SU-DHL-6 (cell line): ENCODE data around the gene COBL.

ENCODE experiments used
- H2AFZ ChIP-seq: fragments of 200-600 bp; sonication (generic); 2 replicates; pipeline ENCODE4 v1.6.1; 2014; ENCODE audit warnings: low read depth, mild to moderate bottlenecking, moderate library complexity, mixed read lengths, antibody characterized with exemption, low read length; ENCODE audit not compliant: severe bottlenecking
- H3F3A ChIP-seq: fragments of 200-600 bp; shearing (Covaris generic); 2 replicates; pipeline ENCODE4 v1.6.0; 2016; ENCODE audit warnings: antibody characterized with exemption, mild to moderate bottlenecking; ENCODE audit not compliant: insufficient read depth
- H3K27ac ChIP-seq: fragments of 200-600 bp; sonication (generic); 2 replicates; pipeline ENCODE4 v1.5.1; 2016; ENCODE audit warnings: low read depth, mild to moderate bottlenecking, low read length, moderate library complexity, mixed read lengths
- H3K27me3 ChIP-seq: fragments of 200-600 bp; sonication (generic), shearing (Covaris generic); 2 replicates; pipeline ENCODE4 v1.6.0; 2014; ENCODE audit warnings: mild to moderate bottlenecking, low read length
- H3K36me3 ChIP-seq: fragments of 200-600 bp; sonication (generic); 2 replicates; pipeline ENCODE4 v1.6.1; 2014; ENCODE audit warnings: mild to moderate bottlenecking, low read length, mixed read lengths
- H3K4me2 ChIP-seq: fragments of 300-600, 200-600 bp; shearing (Covaris generic), sonication (generic); 2 replicates; pipeline ENCODE4 v1.6.0; 2014; ENCODE audit warnings: low read length, low read depth, mild to moderate bottlenecking; ENCODE audit not compliant: poor library complexity, severe bottlenecking
- H3K4me3 ChIP-seq: fragments of 200-600 bp; sonication (generic); 2 replicates; pipeline ENCODE4 v1.5.1; 2014; ENCODE audit warnings: antibody characterized with exemption, low read length, mild to moderate bottlenecking, mixed read lengths; ENCODE audit not compliant: insufficient read depth, poor library complexity, severe bottlenecking
- H3K79me2 ChIP-seq: fragments of 200-600 bp; sonication (generic); 2 replicates; pipeline ENCODE4 v1.6.1; 2014; ENCODE audit warnings: mild to moderate bottlenecking, low read length, moderate library complexity; ENCODE audit not compliant: insufficient read depth
- H3K9ac ChIP-seq: fragments of 200-600 bp; sonication (generic); 2 replicates; pipeline ENCODE4 v1.7.0; 2014; ENCODE audit warnings: mild to moderate bottlenecking, low read length
- H3K9me2 ChIP-seq: fragments of 200-600 bp; sonication (generic); replicated peaks from 2 replicates; pipeline ENCODE4 v1.6.1; 2014; ENCODE audit warnings: low read length; ENCODE audit not compliant: insufficient read depth
- H3K9me3 ChIP-seq: fragments of 200-600 bp; sonication (generic); 2 replicates; pipeline ENCODE4 v1.6.1; 2014; ENCODE audit warnings: low read length, mixed read lengths; ENCODE audit not compliant: insufficient read depth
- H4K20me1 ChIP-seq: fragments of 200-600 bp; sonication (generic); 2 replicates; pipeline ENCODE4 v1.6.1; 2014; ENCODE audit warnings: low read depth, mild to moderate bottlenecking, antibody characterized with exemption, low read length, moderate library complexity, mixed read lengths
- CTCF ChIP-seq: fragments of 200-600 bp; sonication (generic); IDR thresholded peaks from one replicate; pipeline ENCODE4 v1.5.1; 2017; ENCODE audit warnings: antibody characterized with exemption, mild to moderate bottlenecking, low read length, moderate library complexity; ENCODE audit not compliant: insufficient read depth, poor library complexity, severe bottlenecking
- EZH2phosphoT487 ChIP-seq: fragments of 200-600 bp; sonication (generic), shearing (Covaris generic); conservative IDR thresholded peaks from 2 replicates; pipeline ENCODE4 v1.6.1; 2018; ENCODE audit warnings: mild to moderate bottlenecking, antibody characterized with exemption, low read length, moderate library complexity, mixed read lengths

Gene COBL

DNA sequence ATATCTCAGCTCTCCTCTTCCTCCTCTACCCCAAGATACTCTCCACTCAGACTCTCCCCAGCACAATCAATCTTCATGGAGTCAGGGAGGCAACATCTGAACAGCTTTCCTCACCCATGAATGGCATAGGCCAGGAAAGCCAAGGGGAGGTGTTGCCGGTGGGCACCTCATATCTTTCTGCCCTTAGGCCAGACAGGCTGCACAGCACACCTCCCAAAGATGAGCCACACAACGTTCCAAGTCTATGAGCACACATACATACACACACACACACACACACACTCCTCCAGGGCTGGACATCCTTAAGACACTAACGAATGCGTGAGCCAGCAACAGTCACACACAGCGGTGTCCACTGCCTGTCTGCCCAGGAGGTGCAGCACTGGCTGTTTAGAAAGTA is 17.7 kb downstream of the COBL start:
- Histone ChIP-seq H3K4me3 (no peak overlapping the region), H3K27me3 (no peaks in the 10 kb centered on the region), H3K4me2 (no peak overlapping the region), H3K9ac (no peak overlapping the region), H3K9me3 (no peaks in the 10 kb centered on the region), H3F3A (no peaks in the 10 kb centered on the region), H4K20me1 (no peaks in the 10 kb centered on the region), H3K79me2 (no peaks in the 10 kb centered on the region), H3K36me3 (no peaks in the 10 kb centered on the region), H3K27ac (no peak overlapping the region), H3K9me2 (no peaks in the 10 kb centered on the region), H2AFZ (no peak overlapping the region)
- TF ChIP-seq CTCF (no peak), EZH2phosphoT487 (no peak)

- no peak overlapping the region for H3K4me3 ChIP-seq
- no peak overlapping the region for H3K27ac ChIP-seq
- H2AFZ ChIP-seq = no peak overlapping the region
- no peaks in the 10 kb centered on the region for H3K9me3 ChIP-seq
- TF ChIP-seq CTCF = no peak
- TF ChIP-seq EZH2phosphoT487 = no peak
- H3K27me3 ChIP-seq = no peaks in the 10 kb centered on the region
- H3K36me3 ChIP-seq = no peaks in the 10 kb centered on the region
- H4K20me1 ChIP-seq = no peaks in the 10 kb centered on the region
- H3K4me2 ChIP-seq = no peak overlapping the region
- H3K79me2 ChIP-seq = no peaks in the 10 kb centered on the region
- H3K9me2 ChIP-seq = no peaks in the 10 kb centered on the region
- no peak overlapping the region for H3K9ac ChIP-seq
- H3F3A ChIP-seq = no peaks in the 10 kb centered on the region
Measured at GRCh38 chr7:51297986-51298385, 18.6 kb downstream of the COBL start.

DNA sequence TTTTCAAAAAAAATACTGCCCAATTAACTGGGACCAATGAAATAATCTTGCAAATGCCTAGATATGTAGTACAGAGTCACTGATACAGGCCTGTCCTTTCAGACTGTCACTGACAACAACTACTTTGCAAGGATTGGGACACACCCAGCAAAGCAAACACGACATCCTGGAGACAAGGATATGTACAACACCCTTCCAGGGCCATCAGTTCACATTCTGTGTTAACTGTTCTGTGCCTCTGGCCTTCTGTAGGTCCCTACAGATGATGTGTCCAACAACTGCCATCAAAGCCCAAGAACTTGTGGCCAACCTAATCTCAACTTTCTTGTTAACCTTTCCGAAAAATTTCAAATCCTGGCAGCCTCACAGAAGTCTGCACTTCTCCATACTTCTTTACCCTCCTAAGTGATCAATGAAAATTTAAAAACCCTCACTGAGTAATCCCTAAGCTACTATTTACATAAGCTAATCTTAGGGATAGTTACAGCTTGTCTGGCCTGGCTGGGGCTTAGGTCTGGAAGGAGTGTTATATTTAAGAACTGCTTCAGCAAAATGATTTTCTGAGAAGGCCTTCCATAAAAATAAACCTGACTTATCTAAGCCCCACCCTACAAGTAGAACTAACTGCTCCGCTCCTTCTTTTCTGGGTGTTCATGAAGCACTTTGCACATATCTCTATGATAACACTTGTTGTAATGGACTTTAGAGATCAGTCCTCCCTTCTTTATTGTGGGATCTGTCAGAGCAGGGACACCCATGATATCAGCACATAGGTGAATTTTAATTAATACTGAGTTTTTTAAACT is 21.0 kb downstream of the COBL start:
- H3K27me3 ChIP-seq = no peaks in the 10 kb centered on the region; the same call in 1 of the 2 replicates
- H3K27ac ChIP-seq = no peak overlapping the region
- no peak overlapping the region for H3K4me3 ChIP-seq
- no peaks in the 10 kb centered on the region for H3K36me3 ChIP-seq
- H3K79me2 ChIP-seq = no peaks in the 10 kb centered on the region
- H3K9me2 ChIP-seq = no peaks in the 10 kb centered on the region
- no peaks in the 10 kb centered on the region for H3F3A ChIP-seq
- TF ChIP-seq EZH2phosphoT487 = no peak
- TF ChIP-seq CTCF = no peak
- no peak overlapping the region for H3K4me2 ChIP-seq
- H3K9me3 ChIP-seq = no peaks in the 10 kb centered on the region
- no peak overlapping the region for H3K9ac ChIP-seq
- H4K20me1 ChIP-seq = no peaks in the 10 kb centered on the region
- H2AFZ ChIP-seq = no peak overlapping the region
